Fibroblast of pulmonary artery (primary cell): ENCODE measurements around the gene PLXNA4.

Source experiments
- DNase-seq: peaks from one replicate; pipeline ENCODE4 v3.0.0-alpha.2; 2010; ENCODE audit warnings: low read depth
- H3K4me3 ChIP-seq: replicated peaks from 2 replicates; pipeline ENCODE4 v1.5.1; 2011; ENCODE audit warnings: low read depth, mild to moderate bottlenecking, control low read depth, low read length, moderate library complexity
- TF ChIP-seq, protein P1 (sequence below): IDR thresholded peaks from 2 replicates; pipeline ENCODE4 v1.5.1; 2011; ENCODE audit warnings: mild to moderate bottlenecking, control low read depth, low read length, inconsistent platforms; ENCODE audit errors: missing control alignments

PLXNA4 gene

GRCh38 chr7:132109769-132110168 is 466.5 kb downstream of the PLXNA4 start:
- no peak overlapping the region for H3K4me3 ChIP-seq
- DNase-seq, result no peak
- TF ChIP-seq, protein P1, sequence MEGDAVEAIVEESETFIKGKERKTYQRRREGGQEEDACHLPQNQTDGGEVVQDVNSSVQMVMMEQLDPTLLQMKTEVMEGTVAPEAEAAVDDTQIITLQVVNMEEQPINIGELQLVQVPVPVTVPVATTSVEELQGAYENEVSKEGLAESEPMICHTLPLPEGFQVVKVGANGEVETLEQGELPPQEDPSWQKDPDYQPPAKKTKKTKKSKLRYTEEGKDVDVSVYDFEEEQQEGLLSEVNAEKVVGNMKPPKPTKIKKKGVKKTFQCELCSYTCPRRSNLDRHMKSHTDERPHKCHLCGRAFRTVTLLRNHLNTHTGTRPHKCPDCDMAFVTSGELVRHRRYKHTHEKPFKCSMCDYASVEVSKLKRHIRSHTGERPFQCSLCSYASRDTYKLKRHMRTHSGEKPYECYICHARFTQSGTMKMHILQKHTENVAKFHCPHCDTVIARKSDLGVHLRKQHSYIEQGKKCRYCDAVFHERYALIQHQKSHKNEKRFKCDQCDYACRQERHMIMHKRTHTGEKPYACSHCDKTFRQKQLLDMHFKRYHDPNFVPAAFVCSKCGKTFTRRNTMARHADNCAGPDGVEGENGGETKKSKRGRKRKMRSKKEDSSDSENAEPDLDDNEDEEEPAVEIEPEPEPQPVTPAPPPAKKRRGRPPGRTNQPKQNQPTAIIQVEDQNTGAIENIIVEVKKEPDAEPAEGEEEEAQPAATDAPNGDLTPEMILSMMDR, result no peak

GRCh38 chr7:132108563-132108962 is 467.7 kb downstream of the PLXNA4 start:
- DNase-seq, result no peak
- TF ChIP-seq, protein P1, result no peak
- no peak overlapping the region for H3K4me3 ChIP-seq

- no peak for DNase-seq
- TF ChIP-seq, protein P1, result no peak
- H3K4me3 ChIP-seq, result no peak overlapping the region
Measured at GRCh38 chr7:132106491-132106890, 469.8 kb downstream of the PLXNA4 start.

DNA sequence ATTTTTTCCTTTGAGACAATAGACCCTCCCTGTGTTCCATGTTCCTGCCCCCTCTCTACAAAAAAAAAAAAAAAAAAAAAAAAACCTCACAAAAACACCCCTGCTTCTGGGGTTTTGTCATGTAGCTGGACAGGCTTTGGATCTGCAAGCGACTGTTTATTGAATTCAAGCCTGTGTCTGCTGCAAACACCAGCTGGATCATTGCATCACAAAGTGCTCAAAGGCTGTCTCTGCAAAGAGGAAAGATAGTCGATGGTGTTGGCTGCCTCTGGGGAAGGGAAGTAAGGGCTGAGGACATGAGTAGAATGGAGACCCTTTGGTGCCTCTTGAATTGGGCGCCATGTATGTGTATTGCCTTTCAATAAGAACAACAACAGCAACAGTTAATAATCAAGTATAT is 471.2 kb downstream of the PLXNA4 start:
- DNase-seq, result no peak
- no peak overlapping the region for H3K4me3 ChIP-seq
- TF ChIP-seq, protein P1, result no peak

GRCh38 chr7:132103718-132104117 is 472.6 kb downstream of the PLXNA4 start:
- no peak overlapping the region for H3K4me3 ChIP-seq
- no peak for DNase-seq
- TF ChIP-seq, protein P1, result no peak

- TF ChIP-seq, protein P1, result no peak
- no peak for DNase-seq
- no peak overlapping the region for H3K4me3 ChIP-seq
Measured at GRCh38 chr7:132102942-132103341, 473.3 kb downstream of the PLXNA4 start.

GRCh38 chr7:132102391-132102790 is 473.9 kb downstream of the PLXNA4 start:
- TF ChIP-seq, protein P1, result no peak
- H3K4me3 ChIP-seq, result no peak overlapping the region
- DNase-seq, result no peak
